GM23338 (cell line): ENCODE results near the gene SAMHD1. TPM values are rescaled to one million over a fixed set of nuclear protein-coding genes. Genes with fewer than 3 reads are reported as not detected.

Source experiments
- ATAC-seq: fragments of 200-7000 bp; cut with Tn5 transposase; 3 replicates; pipeline ENCODE4 v1.9.1; 2020
- DNase-seq: peaks from one replicate; pipeline ENCODE4 v3.0.0-alpha.2; 2015; ENCODE audit warnings: low spot score
- H2AFZ ChIP-seq: fragments of 200-600 bp; sonication (generic); 2 replicates; pipeline ENCODE4 v1.8.0; 2016; ENCODE audit warnings: antibody characterized with exemption, mild to moderate bottlenecking, moderate library complexity
- H3F3A ChIP-seq: fragments of 200-600 bp; sonication (generic); replicated peaks from 2 replicates; pipeline ENCODE4 v1.8.0; 2017; ENCODE audit warnings: antibody characterized with exemption, mixed run types, low read depth
- H3K27ac ChIP-seq: fragments of 200-600 bp; sonication (generic); 2 replicates; pipeline ENCODE4 v1.6.1; 2016; ENCODE audit warnings: low read depth
- H3K27me3 ChIP-seq: fragments of 200-600 bp; sonication (generic); 2 replicates; pipeline ENCODE4 v1.8.0; 2016; ENCODE audit warnings: mild to moderate bottlenecking, mixed run types, moderate library complexity; ENCODE audit not compliant: insufficient read depth
- H3K36me3 ChIP-seq: fragments of 200-600 bp; sonication (generic); 2 replicates; pipeline ENCODE4 v1.8.0; 2016; ENCODE audit warnings: mild to moderate bottlenecking; ENCODE audit not compliant: insufficient read depth
- H3K4me1 ChIP-seq: fragments of 200-600 bp; sonication (generic); 2 replicates; pipeline ENCODE4 v1.8.0; 2016; ENCODE audit warnings: mild to moderate bottlenecking, moderate library complexity; ENCODE audit not compliant: insufficient read depth
- H3K4me2 ChIP-seq: fragments of 200-600 bp; sonication (generic); 2 replicates; pipeline ENCODE4 v1.7.1; 2017; ENCODE audit warnings: mixed run types
- H3K4me3 ChIP-seq: fragments of 200-600 bp; sonication (generic); 2 replicates; pipeline ENCODE4 v1.6.1; 2016; ENCODE audit warnings: mixed run types
- H3K79me2 ChIP-seq: fragments of 200-600 bp; sonication (generic); replicated peaks from 2 replicates; pipeline ENCODE4 v1.8.0; 2017; ENCODE audit warnings: mild to moderate bottlenecking; ENCODE audit not compliant: insufficient read depth
- H3K9me2 ChIP-seq: fragments of 200-600 bp; sonication (generic); 2 replicates; pipeline ENCODE4 v1.8.0; 2017; ENCODE audit not compliant: insufficient read depth
- H4K20me1 ChIP-seq: fragments of 200-600 bp; sonication (generic); replicated peaks from 2 replicates; pipeline ENCODE4 v1.8.0; 2017; ENCODE audit warnings: mild to moderate bottlenecking; ENCODE audit not compliant: insufficient read depth
- H3K27ac Mint-ChIP-seq: 2 replicates; pipeline ENCODE4 v1.8.0; 2020; ENCODE audit warnings: inconsistent platforms, mild to moderate bottlenecking, moderate library complexity, mixed read lengths
- H3K27me3 Mint-ChIP-seq: 3 replicates; pipeline ENCODE4 v1.8.0; 2022; ENCODE audit warnings: low read depth, mild to moderate bottlenecking, moderate library complexity, mixed read lengths, inconsistent platforms; ENCODE audit not compliant: insufficient read depth, poor library complexity
- H3K36me3 Mint-ChIP-seq: 3 replicates; pipeline ENCODE4 v1.8.0; 2021; ENCODE audit warnings: low read depth, mild to moderate bottlenecking, inconsistent platforms, moderate library complexity, mixed read lengths
- H3K4me1 Mint-ChIP-seq: 3 replicates; pipeline ENCODE4 v1.8.0; 2020; ENCODE audit warnings: mild to moderate bottlenecking, inconsistent platforms, mixed read lengths
- H3K4me3 Mint-ChIP-seq: 3 replicates; pipeline ENCODE4 v1.8.0; 2021; ENCODE audit warnings: moderate library complexity, mild to moderate bottlenecking, inconsistent platforms, mixed read lengths
- H3K9me3 Mint-ChIP-seq: 3 replicates; pipeline ENCODE4 v1.8.0; 2020; ENCODE audit warnings: moderate library complexity, mild to moderate bottlenecking, inconsistent platforms, mixed read lengths
- CREB1 ChIP-seq: fragments of 250-450 bp; sonication (Bioruptor Pico); IDR thresholded peaks from 2 replicates; pipeline ENCODE4 v1.5.0; 2020; ENCODE audit warnings: low read depth, mild to moderate bottlenecking, moderate library complexity
- EZH2 ChIP-seq: fragments of 200-600 bp; sonication (generic); IDR thresholded peaks from one replicate; pipeline ENCODE4 v1.8.0; 2017; ENCODE audit warnings: antibody characterized with exemption, mild to moderate bottlenecking, low read depth; ENCODE audit not compliant: unreplicated experiment
- EZH2phosphoT487 ChIP-seq: fragments of 200-600 bp; sonication (generic); IDR thresholded peaks from one replicate; pipeline ENCODE4 v1.8.1; 2018; ENCODE audit warnings: antibody characterized with exemption; ENCODE audit not compliant: unreplicated experiment
- NANOG ChIP-seq: IDR thresholded peaks from 2 replicates; pipeline ENCODE4 v1.6.1; 2016; ENCODE audit warnings: antibody characterized with exemption, borderline replicate concordance
- POLR2AphosphoS5 ChIP-seq: IDR thresholded peaks from 2 replicates; pipeline ENCODE4 v1.6.1; 2016; ENCODE audit warnings: antibody characterized with exemption, low read depth
- STAT1 ChIP-seq: IDR thresholded peaks from one replicate; pipeline ENCODE4 v1.6.1; 2016; ENCODE audit warnings: antibody characterized with exemption; ENCODE audit not compliant: unreplicated experiment
- polyA plus RNA-seq: library from polyadenylated mRNA; unstranded; fragments of >200 nt; fragmentation: Nextera tagmentation; extraction: Ambion mirVana; gene quantifications from 2 replicates; pipeline ENCODE4 v1.2.1, GENCODE V29; 2016
- total RNA-seq: library from RNA; depleted of rRNA; stranded (reverse); fragments of >200 nt; shearing (Covaris generic); gene quantifications from 2 replicates; pipeline ENCODE4 v1.2.3, GENCODE V29; 2014
- TF ChIP-seq, protein P1 (sequence below): fragments of 250-450 bp; sonication (Bioruptor Pico); IDR thresholded peaks from 2 replicates; pipeline ENCODE4 v1.5.0; 2020; ENCODE audit warnings: mild to moderate bottlenecking, moderate library complexity
- TF ChIP-seq, protein P2 (sequence below), 2 experiments: fragments of 200-600 bp in 1 of 2; sonication (generic) in 1 of 2; conservative IDR thresholded peaks; 2 replicates each; pipeline versions ENCODE4 v1.5.1 to v1.6.1; 2016 to 2017; ENCODE audit warnings: antibody characterized with exemption in 2 of 2, low read depth in 2 of 2, mild to moderate bottlenecking in 2 of 2, moderate library complexity in 1 of 2

SAMHD1 gene
- total and polyA plus RNA-seq, 2 experiments from 2014 or later: 21.9 to 45.4 TPM

DNA sequence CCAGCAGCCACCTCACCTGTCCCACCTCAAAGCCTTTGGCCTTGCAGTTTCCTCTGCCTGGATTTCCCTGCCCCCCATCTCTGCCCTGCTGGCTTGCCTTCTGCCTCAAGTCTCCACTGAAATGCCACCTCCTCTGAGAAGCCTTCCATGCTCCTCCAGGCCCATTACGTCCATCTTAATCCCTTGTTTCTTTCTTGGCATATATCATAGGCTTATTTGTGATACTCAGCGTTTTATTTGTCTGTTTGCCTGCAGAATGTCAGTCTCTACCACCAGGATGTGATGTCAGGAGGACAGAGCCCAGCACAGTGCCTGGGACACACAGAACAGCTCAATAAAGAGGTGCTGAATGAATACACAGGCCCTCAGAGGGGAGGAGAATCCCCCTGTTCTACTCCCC, 100.0 kb downstream of the SAMHD1 start (continued):
- TF ChIP-seq, protein P1, sequence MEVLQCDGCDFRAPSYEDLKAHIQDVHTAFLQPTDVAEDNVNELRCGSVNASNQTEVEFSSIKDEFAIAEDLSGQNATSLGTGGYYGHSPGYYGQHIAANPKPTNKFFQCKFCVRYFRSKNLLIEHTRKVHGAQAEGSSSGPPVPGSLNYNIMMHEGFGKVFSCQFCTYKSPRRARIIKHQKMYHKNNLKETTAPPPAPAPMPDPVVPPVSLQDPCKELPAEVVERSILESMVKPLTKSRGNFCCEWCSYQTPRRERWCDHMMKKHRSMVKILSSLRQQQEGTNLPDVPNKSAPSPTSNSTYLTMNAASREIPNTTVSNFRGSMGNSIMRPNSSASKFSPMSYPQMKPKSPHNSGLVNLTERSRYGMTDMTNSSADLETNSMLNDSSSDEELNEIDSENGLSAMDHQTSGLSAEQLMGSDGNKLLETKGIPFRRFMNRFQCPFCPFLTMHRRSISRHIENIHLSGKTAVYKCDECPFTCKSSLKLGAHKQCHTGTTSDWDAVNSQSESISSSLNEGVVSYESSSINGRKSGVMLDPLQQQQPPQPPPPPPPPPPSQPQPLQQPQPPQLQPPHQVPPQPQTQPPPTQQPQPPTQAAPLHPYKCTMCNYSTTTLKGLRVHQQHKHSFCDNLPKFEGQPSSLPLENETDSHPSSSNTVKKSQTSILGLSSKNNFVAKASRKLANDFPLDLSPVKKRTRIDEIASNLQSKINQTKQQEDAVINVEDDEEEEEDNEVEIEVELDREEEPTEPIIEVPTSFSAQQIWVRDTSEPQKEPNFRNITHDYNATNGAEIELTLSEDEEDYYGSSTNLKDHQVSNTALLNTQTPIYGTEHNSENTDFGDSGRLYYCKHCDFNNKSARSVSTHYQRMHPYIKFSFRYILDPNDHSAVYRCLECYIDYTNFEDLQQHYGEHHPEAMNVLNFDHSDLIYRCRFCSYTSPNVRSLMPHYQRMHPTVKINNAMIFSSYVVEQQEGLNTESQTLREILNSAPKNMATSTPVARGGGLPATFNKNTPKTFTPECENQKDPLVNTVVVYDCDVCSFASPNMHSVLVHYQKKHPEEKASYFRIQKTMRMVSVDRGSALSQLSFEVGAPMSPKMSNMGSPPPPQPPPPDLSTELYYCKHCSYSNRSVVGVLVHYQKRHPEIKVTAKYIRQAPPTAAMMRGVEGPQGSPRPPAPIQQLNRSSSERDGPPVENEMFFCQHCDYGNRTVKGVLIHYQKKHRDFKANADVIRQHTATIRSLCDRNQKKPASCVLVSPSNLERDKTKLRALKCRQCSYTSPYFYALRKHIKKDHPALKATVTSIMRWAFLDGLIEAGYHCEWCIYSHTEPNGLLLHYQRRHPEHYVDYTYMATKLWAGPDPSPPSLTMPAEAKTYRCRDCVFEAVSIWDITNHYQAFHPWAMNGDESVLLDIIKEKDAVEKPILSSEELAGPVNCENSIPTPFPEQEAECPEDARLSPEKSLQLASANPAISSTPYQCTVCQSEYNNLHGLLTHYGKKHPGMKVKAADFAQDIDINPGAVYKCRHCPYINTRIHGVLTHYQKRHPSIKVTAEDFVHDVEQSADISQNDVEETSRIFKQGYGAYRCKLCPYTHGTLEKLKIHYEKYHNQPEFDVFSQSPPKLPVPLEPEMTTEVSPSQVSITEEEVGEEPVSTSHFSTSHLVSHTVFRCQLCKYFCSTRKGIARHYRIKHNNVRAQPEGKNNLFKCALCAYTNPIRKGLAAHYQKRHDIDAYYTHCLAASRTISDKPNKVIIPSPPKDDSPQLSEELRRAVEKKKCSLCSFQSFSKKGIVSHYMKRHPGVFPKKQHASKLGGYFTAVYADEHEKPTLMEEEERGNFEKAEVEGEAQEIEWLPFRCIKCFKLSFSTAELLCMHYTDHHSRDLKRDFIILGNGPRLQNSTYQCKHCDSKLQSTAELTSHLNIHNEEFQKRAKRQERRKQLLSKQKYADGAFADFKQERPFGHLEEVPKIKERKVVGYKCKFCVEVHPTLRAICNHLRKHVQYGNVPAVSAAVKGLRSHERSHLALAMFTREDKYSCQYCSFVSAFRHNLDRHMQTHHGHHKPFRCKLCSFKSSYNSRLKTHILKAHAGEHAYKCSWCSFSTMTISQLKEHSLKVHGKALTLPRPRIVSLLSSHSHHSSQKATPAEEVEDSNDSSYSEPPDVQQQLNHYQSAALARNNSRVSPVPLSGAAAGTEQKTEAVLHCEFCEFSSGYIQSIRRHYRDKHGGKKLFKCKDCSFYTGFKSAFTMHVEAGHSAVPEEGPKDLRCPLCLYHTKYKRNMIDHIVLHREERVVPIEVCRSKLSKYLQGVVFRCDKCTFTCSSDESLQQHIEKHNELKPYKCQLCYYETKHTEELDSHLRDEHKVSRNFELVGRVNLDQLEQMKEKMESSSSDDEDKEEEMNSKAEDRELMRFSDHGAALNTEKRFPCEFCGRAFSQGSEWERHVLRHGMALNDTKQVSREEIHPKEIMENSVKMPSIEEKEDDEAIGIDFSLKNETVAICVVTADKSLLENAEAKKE (CRISPR knock-in tag): no peak

DNA sequence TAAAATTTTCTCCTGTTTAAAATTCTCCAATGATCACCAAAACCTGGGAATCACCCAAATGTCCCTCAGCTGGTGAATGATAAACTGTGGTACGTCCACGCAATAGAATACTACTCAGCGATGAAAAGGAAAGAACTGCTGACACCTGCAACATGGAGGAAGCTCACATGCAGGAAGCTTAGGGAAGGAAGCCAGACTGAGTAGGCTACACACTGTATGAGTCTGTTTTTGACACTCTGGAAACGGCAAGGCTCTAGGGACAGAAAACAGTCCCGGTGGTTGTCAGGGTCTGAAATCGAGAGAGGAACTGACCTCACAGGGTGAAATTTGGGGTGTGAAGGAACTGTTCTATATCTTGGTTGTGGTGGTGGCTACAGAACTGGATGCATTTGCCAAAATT, 100.7 kb downstream of the SAMHD1 start:
- no peaks in the 10 kb centered on the region for H3K4me1 ChIP-seq
- no peak overlapping the region for H3K27ac ChIP-seq
- DNase-seq (no peak), ATAC-seq (no peak)
- no peaks in the 10 kb centered on the region for H3K27me3 ChIP-seq
- no peak for TF ChIP-seq STAT1
- no peak for TF ChIP-seq CREB1 (CRISPR knock-in tag)
- no peak for TF ChIP-seq EZH2phosphoT487
- TF ChIP-seq NANOG: no peak
- no peak for TF ChIP-seq POLR2AphosphoS5
- TF ChIP-seq, protein P2, sequence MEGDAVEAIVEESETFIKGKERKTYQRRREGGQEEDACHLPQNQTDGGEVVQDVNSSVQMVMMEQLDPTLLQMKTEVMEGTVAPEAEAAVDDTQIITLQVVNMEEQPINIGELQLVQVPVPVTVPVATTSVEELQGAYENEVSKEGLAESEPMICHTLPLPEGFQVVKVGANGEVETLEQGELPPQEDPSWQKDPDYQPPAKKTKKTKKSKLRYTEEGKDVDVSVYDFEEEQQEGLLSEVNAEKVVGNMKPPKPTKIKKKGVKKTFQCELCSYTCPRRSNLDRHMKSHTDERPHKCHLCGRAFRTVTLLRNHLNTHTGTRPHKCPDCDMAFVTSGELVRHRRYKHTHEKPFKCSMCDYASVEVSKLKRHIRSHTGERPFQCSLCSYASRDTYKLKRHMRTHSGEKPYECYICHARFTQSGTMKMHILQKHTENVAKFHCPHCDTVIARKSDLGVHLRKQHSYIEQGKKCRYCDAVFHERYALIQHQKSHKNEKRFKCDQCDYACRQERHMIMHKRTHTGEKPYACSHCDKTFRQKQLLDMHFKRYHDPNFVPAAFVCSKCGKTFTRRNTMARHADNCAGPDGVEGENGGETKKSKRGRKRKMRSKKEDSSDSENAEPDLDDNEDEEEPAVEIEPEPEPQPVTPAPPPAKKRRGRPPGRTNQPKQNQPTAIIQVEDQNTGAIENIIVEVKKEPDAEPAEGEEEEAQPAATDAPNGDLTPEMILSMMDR (conservative IDR thresholded peaks at IDR 0.05; ENCODE audit: low read depth in 2 of 2): no peak
- TF ChIP-seq EZH2: no peak
- H3K4me3 ChIP-seq: no peak overlapping the region
- H3K36me3 Mint-ChIP-seq: peaks cover 18% of the 10 kb centered on the region
- no peaks in the 10 kb centered on the region for H3F3A ChIP-seq
- peaks cover 13% of the 10 kb centered on the region for H3K4me1 Mint-ChIP-seq
- H3K27me3 Mint-ChIP-seq: peaks cover 15% of the 10 kb centered on the region
- peaks cover 14% of the 10 kb centered on the region for H3K9me3 Mint-ChIP-seq
- no peaks in the 10 kb centered on the region; the same call in 1 of the 2 replicates for H4K20me1 ChIP-seq
- no peak overlapping the region for H2AFZ ChIP-seq
- H3K4me3 Mint-ChIP-seq: no peak overlapping the region
- no peaks in the 10 kb centered on the region for H3K9me2 ChIP-seq
- H3K27ac Mint-ChIP-seq: no peak overlapping the region
- peaks cover 28% of the 10 kb centered on the region for H3K79me2 ChIP-seq
- H3K4me2 ChIP-seq: no peak overlapping the region
- 0 out of 2 replicates have a peak, but pooled peaks cover 3% of the 10 kb centered on the region for H3K36me3 ChIP-seq
